ENCODE data around the gene TSLP. TPM values are rescaled to one million over a fixed set of nuclear protein-coding genes. Genes with fewer than 3 reads are reported as not detected.

TSLP gene
- total and polyA plus RNA-seq, 2 donors (not counting 3 experiments of a cell fraction or from before 2014, with no cell fraction given), result not detected

GRCh38 chr5:111058064-111058463 is 13.4 kb upstream of the TSLP start:
- dilution Hi-C loops (cut with MboI; ENCODE audit: extremely low pct_ligation_motif_present, low sequenced_read_pairs), result no loop called here
- POLR2A ChIA-PET, result no interaction called here
- CTCF ChIA-PET, result interaction anchor here (1.3 kb wide), 1 partner anchor 11 kb away, joined by 3 read pairs; no protein-coding TSS in a partner anchor

More at GRCh38 chr5:111058064-111058463, 13.4 kb upstream of the TSLP start:
- BruUV-seq (replicated peaks), result no TSS peak
- no peaks in the 10 kb centered on the region for H3K9me3 ChIP-seq (replicated peaks; ENCODE audit: control insufficient read depth, insufficient read depth, low read length)
- DNase-seq (ENCODE audit: low read depth, low spot score) (no peak), FAIRE-seq (no peak)
- no peak for TF ChIP-seq FOS (IDR thresholded peaks at IDR 0.05; ENCODE audit: borderline replicate concordance, insufficient read depth, low read length)
- no peak for TF ChIP-seq JUN (IDR thresholded peaks at IDR 0.05; ENCODE audit: borderline replicate concordance, insufficient read depth, insufficient read length, low read depth)
- TF ChIP-seq EZH2 (IDR thresholded peaks at IDR 0.05; ENCODE audit: borderline replicate concordance, low read depth, low read length, severe bottlenecking), result no peak
- TF ChIP-seq POLR2AphosphoS5 (IDR thresholded peaks at IDR 0.05; ENCODE audit: insufficient read depth, low read depth, low read length), result no peak
- TF ChIP-seq CTCF (IDR thresholded peaks at IDR 0.05; ENCODE audit: extremely low read depth in 1 of 2, insufficient read depth in 1 of 2, low read depth in 1 of 2, low read length in 2 of 2), result no peak
- TF ChIP-seq MAX (IDR thresholded peaks at IDR 0.05; ENCODE audit: insufficient read depth, insufficient read length), result no peak
- no peak for TF ChIP-seq MYC (IDR thresholded peaks at IDR 0.05; ENCODE audit: low read depth, low read length)
- H3K36me3 ChIP-seq (ENCODE audit: control insufficient read depth in 2 of 2, extremely low read depth in 1 of 2, insufficient read depth in 2 of 2, low read length in 2 of 2), result no peaks in the 10 kb centered on the region
- H3K4me1 ChIP-seq (ENCODE audit: control insufficient read depth, extremely low read depth, insufficient read depth, low read length), result no peaks in the 10 kb centered on the region
- H3K27ac ChIP-seq (ENCODE audit: insufficient read depth, low read depth, low read length), result no peak overlapping the region
- no peak overlapping the region for H3K4me3 ChIP-seq (replicated peaks in 1 of 3; ENCODE audit: insufficient read depth in 1 of 3, low read depth in 1 of 3, low read length in 3 of 3)
- H3K27me3 ChIP-seq (ENCODE audit: control insufficient read depth in 2 of 2, insufficient read depth in 2 of 2, low read length in 2 of 2), result no peaks in the 10 kb centered on the region
- intact Hi-C loops (cut with micrococcal nuclease), result no loop called here
- no peak overlapping the region for H3K4me2 ChIP-seq (ENCODE audit: insufficient read depth, low read length)
- no peaks in the 10 kb centered on the region for H3K9me1 ChIP-seq (replicated peaks; ENCODE audit: control insufficient read depth, extremely low read depth, insufficient read depth, low read length)
- H3K9ac ChIP-seq (replicated peaks; ENCODE audit: extremely low read depth, insufficient read depth, low read length), result no peak overlapping the region
- H3K79me2 ChIP-seq (ENCODE audit: control insufficient read depth, insufficient read depth, low read length), result no peaks in the 10 kb centered on the region
- H2AFZ ChIP-seq (ENCODE audit: low read depth, low read length), result no peak overlapping the region
- H4K20me1 ChIP-seq (replicated peaks; ENCODE audit: control insufficient read depth, extremely low read depth, insufficient read depth, low read length), result no peaks in the 10 kb centered on the region
